Frontal cortex (tissue), 4 donors: ENCODE measurements around the gene GPR68. TPM values are rescaled to one million over a fixed set of nuclear protein-coding genes. Genes with fewer than 3 reads are reported as not detected.
"Not testable (repeated sequence)": the region's sequence is repeated elsewhere in the genome, so short reads cannot be mapped to it uniquely, and the experiment has no call there.

Experiments
- DNase-seq, 2 donors: peaks; one replicate each; pipeline ENCODE4 v3.0.0; 2012; ENCODE audit warnings: low spot score in 2 of 2
- FAIRE-seq: peaks from 2 replicates; lab custom pipeline; 2012; peaks lifted over from hg19 to GRCh38; lab: Jason Lieb, UNC
- total RNA-seq: library from RNA; depleted of rRNA; stranded (reverse); fragments of >200 nt; gene quantifications from one replicate; pipeline ENCODE4 v1.2.3, GENCODE V29; 2014
- donor health status: control.
- donor health status: control.
- donor health status: control.

GPR68 gene
- total RNA-seq, 1 donor from 2014 or later, result 4.9 TPM

DNA sequence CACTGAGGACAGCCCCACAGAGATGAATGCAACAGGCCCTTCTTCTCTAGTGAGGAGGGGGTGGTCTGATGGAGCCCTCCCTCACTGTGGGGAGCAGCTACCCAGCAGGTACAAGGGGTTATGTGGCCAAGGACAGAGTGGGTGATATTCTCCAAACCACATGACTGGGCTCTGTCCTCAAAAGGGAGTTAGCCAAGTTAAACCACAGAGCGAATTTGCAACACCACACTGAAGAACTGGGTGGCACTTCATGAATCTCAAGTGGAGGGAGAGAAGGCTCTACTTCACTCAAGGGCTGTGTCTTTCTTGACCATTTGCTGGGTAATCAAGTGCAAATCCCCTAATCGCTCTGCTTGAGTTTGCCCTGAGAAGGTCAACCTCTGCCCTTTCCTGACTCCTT lies 12.5 kb downstream of the GPR68 start:
- FAIRE-seq, result no peak
- DNase-seq, result no peak

DNA sequence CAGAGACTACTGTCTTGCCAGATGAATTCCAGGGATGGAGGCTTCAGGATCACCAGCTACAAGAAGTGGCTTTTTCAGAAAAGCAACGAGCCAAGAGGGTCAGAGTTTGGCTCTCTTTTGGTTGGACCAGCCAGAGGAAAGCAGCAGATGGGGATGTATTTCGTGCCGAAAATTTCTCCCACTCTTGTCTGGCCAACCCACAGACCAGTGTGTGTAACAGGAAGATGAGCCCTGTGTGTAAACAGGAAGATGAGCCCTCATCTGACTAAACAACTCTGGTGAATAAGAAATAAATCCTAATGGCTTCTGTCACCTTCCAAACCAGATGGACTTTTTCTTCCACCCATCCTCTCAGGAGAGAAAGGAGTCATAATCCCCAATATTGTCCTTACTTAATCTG lies 13.1 kb downstream of the GPR68 start:
- DNase-seq, result no peak
- no peak for FAIRE-seq

DNA sequence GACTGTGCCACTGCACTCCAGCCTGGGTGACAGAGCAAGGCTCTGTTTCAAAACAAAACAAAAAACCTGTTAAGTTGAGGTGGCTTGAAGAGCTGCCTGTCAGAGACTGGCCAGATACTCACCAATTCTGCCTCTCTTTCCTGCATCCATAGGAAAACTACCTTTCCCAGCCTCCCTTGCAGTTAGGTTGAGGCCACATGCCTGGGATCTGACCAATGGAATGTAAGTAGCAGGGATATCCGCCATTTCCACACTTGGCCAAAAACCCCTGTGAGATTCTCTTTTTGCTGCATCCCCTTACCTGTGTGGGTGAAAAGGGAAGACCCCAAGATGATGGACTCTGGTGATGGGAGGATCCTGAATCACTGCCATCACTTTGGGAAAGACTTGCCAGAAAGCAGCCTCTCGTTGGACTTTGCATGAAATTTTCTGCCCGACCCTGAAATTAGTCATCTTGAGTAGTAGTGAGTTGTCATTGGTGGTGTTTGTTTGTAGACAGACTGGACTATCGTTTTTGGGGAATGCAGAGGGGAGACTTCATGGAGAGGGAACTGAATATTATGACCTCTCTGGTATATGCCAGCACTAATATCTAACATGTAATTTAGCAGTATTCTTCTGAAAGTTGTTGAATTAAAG lies 14.0 kb downstream of the GPR68 start:
- no peak for DNase-seq

DNA sequence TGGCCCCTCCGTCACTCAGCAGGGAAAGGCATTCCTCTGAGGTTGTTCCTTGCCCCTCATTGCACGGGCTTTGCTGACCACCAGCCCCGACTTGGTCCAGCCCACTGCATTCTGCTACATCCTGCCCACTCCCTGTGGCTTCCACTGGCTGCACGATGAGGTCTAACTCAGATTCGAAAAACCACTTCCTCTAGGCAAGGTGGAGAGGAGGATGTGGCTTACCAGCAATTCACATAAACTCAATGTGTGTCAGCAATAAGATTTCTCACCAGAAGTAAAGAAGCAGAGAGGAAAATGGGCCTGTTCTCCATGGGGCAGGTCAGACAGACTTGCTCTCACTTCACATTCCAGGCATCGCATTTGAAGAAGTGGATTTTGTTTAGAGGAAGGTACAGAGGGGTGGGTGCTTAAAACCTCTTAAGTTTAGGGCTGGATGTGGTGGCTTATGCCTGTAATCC lies 14.7 kb downstream of the GPR68 start:
- DNase-seq (no peak), FAIRE-seq (no peak)

More for the DNA sequence above, 14.0 kb downstream of the GPR68 start:
- FAIRE-seq, result no peak

DNA sequence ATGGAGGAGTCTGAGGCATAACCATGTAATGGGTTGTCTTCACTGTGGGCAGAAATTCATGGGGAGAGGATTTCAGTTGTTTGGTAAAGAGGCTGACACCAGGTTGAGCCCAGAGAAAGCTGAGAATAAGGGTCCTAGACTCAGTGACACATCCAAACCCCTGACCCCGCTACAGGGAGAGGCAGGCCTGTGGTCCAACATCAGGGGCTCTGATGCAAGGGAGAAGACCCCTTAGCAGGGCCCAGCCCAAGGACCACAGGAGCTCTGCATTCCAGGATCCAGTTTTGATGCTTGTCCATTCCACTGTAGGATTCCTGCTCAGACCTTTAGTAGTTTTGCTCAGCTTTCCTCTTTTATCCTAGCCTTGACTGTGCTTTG lies 15.5 kb downstream of the GPR68 start:
- FAIRE-seq (no peak), DNase-seq (no peak)

DNA sequence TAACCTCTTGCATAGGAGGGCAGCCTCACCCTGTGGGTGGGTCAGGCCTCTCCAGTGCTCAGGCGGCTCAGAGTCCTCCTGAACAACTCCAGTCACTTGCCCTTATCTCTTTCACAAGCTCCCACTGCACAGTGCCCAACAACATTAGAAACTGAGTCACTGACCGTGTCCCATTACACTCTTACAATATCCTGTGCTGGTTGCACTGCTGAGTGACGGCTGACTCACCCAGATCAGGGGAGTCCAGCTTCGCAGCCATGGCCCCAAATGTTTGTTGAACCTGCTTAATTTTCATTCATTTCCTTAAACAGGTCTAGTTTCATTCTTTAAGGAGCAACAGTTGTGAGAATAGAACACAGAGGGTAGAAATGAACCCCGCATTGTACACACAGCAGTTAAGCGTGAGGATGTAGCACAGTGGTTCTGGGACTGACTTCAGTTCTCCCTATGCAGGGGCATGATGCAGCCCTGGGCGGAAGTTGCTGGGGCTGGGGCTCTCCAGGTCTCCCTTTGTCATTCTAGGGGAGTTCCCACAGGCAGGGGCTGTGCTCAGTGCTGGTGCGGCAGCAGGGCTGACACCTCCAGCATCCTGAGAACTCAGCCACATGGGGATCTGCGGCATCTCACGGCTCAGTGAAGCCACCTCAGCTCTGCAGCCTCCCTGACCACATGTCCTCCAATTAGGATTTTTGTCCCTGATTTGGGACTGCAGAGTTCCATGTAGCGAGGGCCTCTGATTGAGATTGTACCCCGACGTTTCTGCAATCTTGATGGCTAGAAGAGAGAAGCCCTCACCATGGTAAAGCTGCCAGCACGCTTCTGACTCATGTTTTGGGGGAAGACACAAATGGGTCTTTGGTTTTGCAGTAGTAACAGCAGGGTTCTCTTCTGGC lies 16.1 kb downstream of the GPR68 start:
- FAIRE-seq (no peak), DNase-seq (no peak)

DNA sequence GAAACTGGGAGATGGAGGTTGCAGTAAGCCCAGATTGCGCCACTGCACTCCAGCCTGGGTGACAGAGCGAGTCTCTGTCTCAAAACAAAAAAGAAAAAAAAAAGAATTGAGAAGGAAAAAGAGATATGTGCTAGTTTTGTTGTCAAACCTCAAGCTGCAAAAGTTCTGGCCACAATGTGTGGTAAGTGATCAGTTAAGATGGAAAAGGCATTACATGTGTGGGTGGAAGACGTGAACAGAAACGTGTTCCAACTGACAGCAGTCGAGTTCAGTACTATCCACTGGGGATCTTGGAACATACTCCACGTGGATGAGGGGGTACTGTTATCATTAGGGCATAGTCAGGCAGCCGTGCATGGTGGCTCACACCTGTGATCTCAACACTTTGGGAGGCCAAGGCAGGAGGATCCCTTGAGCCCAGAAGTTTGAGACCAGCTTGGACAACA lies 17.3 kb downstream of the GPR68 start:
- FAIRE-seq, result no peak
- no peak for DNase-seq

DNA sequence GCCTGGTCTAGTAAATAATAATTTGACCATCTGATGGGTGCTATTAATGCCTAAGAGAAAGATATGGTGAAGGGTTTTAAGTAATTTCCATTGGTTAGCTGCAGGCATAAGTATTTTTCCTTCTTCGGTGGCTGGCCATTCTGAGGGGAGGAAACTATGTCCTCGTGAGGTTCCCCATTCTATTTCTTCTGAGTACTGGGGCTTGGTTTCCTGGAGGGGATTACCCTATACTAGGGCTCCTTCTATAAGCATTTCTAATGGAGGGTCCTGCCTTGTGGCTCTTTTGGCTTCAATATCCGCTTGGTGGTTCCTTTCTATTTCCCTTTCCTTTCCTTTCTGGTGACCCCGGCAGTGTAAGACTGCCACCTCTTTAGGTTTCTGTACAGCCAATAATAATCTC lies 18.1 kb downstream of the GPR68 start:
- not testable (repeated sequence) for FAIRE-seq, DNase-seq

DNA sequence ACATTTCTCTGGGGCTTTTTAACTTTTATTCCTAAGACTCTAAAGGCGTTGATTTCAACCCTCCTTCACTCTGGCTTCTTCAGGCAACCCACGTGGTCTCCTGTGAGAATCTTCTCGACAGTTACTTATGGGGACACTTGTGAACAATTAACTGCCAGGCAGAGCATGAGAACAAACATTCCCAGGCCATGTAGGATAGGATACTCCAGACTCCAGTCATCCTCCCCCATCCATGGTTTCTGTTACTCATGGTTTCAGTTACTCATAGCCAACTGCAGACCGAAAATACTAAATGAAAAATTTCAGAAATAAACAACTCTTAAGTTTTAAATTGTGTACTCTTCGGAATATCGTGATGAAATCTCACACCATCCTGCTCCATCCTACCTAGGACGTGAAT lies 19.5 kb downstream of the GPR68 start:
- DNase-seq (no peak), FAIRE-seq (no peak)

DNA sequence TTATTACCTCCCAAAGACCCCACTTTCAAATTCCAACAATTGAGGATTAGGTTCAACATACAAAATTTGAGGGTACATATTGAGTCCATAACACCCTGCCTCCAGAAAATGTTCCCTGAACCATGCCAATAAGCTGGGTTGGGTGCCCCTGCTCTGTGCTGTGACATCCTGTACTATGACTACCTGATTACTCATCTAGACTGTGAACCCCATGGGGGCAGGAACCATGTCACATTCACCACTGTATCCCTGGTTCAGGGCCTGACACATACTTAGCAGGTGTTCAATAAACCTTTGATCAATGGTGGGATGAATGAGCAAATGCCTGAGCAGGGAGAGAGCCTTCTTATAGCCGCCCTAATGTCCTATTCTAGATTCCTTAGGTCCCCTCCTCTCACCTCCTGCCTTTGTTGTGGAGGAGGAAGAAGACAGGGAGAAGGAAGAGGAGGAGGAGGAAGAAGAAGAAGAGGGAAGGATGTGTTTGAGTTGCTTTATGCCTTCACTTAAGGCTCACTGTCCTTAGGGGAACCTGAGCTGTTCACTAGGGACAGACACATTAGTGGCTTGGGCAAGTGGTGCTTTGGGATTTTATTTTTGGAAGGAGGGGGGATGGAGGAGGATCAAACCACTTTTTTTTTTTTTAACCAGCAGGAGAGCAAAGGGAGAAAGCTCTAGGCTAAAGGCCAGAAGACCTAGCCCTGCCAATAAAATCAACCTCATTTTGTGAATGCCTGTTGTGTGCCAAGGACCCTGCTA lies 21.3 kb downstream of the GPR68 start:
- no peak for FAIRE-seq
- no peak for DNase-seq

DNA sequence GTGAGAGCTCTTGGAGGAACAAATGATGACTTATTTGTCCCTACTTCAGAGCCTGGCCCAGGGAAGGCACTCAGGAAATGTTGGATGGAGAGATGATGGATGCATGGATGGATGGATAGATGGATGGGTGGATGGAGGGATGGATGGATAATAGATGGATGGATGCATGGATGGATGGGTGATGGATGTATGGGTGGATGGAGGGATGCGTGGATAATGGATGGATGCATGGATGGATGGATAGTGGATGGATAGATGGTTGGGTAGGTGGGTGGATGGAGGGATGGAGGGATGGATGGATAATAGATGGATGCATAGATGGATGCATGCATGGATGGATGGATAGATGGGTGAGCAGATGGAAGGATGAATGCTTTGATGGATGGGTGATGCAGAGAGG lies 23.2 kb downstream of the GPR68 start:
- DNase-seq (no peak), FAIRE-seq (no peak)

DNA sequence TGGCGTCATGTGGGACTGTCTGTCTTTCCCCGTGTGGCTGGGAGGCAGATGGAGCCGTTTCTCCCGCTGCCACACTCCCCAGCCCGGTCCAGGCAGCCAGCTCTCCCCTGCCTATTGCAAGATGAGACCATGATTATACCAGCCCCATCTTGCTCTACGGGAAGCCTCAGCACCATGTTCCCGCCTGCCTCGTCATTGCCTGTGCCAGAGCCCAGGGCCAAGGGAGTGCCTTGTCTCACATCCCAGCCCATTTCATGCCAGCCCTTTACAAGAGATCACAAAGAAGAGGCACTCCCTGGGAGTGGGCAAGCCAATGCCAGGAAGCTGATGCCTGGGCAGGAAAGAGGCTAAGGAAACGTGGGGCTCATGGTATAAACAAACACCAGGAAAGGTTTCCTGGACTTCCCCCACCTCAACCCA lies 23.9 kb downstream of the GPR68 start:
- no peak for FAIRE-seq
- DNase-seq, result no peak

DNA sequence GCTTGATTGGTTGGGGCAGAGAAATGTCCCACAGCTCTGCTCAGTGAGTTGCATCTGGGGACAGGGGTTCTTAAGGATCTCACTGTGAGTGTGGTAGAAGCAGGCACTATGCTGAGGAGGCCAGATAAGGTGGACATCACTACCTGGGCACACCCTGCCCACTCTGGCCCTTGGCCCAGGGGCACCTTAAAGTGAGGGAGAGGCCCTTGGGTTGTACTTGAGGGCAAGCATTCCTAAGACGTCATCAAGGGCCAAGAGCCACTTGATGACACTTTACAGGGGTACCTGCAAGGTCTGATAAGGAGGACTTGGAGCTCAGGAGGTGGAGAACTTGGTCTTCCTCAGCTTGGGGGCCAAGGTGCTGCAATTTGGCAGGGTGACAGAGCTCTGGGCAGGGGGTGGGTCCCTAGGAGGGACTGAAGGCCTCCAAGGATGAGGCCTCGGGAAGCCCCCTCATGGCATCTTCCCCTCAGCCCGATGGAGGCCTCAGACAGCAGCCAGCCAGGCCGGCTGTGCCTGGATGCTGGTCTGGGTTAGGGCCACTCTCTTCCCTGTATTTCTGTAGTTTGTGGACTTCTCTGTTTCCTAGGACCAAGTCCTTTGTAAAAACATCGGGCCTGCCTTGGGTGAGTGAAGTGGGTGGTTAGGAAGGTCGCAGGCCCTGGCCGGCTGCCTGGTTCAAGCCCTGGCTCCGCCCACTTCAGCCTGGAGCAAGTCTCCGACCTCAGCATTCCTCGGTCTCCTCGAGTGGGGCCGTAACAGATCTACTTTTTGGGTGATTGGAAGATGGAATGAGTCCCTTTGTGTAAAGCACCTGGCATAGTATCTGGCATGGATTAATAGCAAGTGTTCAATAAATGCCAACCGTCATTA lies 24.8 kb downstream of the GPR68 start:
- no peak for FAIRE-seq

DNA sequence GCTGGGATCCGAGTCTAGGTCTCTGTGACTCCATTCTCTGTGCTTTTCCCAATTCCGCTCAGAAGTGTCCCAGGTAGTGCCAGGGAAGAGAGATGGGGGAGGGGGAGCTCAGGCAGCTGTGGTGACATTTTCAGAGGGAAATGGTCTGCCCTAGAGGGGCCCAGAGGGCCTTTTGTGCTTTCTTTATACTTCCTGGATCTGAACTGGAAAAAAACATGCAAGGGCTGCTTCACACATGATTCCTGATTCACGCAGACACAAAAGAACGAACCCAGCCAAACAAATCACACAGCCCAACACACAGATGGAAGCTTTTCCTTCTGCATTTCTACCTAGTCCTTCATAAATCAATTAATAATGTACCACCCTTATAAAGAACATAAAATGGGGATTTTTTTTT lies 26.5 kb downstream of the GPR68 start:
- no peak for DNase-seq
- no peak for FAIRE-seq

More for the DNA sequence above, 24.8 kb downstream of the GPR68 start:
- DNase-seq, result no peak

DNA sequence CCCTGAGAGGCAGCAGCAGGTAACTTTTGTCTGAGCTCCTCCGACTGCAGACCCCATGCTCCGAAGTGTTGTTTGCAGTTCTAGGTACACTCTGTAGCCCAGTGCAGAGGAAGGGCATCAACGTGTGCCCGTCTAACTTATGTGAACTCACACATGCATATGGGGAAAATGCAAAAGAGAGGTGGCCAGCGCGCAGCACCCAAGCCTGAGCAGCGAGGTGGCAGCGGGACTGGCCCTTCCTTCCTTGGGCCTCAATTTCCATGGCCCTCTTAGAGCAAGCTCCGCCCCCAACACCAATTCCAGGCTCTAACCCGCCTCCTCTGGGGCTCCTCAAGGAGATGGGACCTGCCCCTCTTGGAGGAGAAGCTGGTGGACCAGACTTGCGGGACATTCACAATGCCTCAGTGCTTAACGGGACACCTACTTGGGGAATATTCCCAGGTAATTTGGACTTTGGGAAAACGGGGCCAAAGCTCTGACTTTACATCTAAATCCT lies 27.7 kb downstream of the GPR68 start:
- DNase-seq (no peak), FAIRE-seq (no peak)

DNA sequence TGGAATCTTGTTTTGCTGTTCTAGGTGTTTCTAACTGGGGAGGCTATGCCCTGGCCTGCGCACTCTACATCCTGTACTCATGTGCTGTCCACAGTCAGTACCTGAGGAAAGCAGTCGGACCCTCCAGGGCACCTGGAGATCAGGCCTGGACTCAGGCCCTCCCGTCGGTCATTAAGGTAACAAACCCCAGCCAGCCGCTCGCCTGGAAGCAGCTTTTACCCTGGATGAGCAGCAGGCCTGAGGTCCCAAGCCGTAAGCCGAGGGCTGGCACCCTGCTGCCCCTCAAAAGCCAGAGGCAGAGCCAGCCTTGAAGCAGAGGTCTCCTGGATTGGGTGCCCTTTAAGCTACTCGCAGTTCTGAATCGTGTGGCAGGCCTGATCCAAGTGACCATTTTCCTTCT lies 29.1 kb downstream of the GPR68 start:
- FAIRE-seq (no peak), DNase-seq (no peak)

DNA sequence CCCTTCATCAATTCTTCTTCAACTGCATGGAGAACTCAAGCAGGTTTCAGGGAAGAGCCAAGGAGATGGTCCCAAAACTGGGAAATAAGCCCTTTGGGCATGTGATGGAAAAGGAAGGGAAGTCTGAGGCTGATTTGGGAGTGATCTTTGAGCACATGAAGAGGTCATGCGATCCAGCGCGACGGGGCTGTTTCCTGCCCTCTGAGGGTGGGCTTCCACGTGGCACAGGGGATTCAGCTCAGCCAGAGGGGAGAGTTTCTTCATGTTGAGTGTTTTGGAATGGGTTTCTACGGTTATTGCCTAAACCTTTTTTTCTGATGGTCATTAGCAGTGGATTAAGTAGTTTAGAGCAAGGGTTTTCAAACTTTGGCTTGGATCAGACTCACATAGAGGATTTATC lies 30.2 kb downstream of the GPR68 start:
- FAIRE-seq (no peak), DNase-seq (no peak)

DNA sequence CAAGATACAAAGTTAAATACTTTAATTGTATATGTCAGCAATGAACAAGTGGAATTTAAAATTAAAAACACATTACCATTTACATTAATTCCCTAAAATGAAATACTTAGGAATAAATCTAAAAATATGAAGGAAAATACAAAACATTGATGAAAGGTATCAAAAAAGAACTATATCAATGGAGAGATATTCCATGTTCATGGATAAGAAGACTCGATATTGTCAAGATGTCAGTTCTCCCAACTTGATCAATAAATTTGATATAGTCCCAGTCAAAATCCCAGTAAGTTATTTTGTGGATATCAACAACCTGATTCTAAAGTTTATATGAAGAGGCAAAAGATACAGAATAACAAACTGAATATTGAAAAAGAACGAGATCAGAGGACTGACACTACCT lies 33.5 kb downstream of the GPR68 start:
- FAIRE-seq, result no peak
- DNase-seq, result no peak

DNA sequence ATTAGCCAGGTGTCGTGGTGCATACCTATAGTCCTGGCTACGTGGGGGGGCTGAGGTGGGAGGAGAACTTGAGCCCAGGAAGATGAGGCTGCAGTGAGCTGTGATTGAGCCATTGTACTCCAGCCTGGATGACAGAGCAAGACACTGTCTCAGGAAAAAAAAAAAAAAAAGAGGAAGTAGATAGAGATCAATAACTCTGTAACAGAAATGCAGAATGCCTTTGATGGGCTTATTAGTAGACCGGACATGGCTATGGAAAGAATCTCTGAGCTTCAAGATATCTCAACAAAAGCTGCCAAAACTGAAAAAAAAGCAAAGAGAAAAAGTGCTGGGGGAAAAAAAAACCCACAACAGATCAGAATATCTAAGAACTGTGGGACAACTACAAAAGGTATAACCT lies 37.5 kb downstream of the GPR68 start:
- DNase-seq (no peak), FAIRE-seq (no peak)
